Colonic mucosa (tissue), 4 donors: ENCODE results near the gene SERPINB3. TPM values are rescaled to one million over a fixed set of nuclear protein-coding genes. Genes with fewer than 3 reads are reported as not detected.
"Not testable (repeated sequence)": the region's sequence is repeated elsewhere in the genome, so short reads cannot be mapped to it uniquely, and the experiment has no call there.

ENCODE experiments used
- DNase-seq: peaks from one replicate; pipeline ENCODE4 v3.0.0-alpha.2; 2020
- H3K27ac ChIP-seq: fragments of 200-600 bp; one replicate; pipeline ENCODE4 v1.8.0; 2021
- H3K27me3 ChIP-seq: fragments of 200-600 bp; one replicate; pipeline ENCODE4 v1.8.0; 2021
- H3K36me3 ChIP-seq: fragments of 200-600 bp; one replicate; pipeline ENCODE4 v1.8.0; 2021
- H3K4me1 ChIP-seq: fragments of 200-600 bp; one replicate; pipeline ENCODE4 v1.8.0; 2021; ENCODE audit warnings: mild to moderate bottlenecking
- H3K4me3 ChIP-seq: fragments of 200-600 bp; one replicate; pipeline ENCODE4 v1.8.0; 2021
- H3K9ac ChIP-seq, 2 donors: one replicate each; pipeline ENCODE4 v1.7.0; 2013; ENCODE audit warnings: control low read depth in 2 of 2, low read depth in 2 of 2, low read length in 2 of 2
- H3K9me3 ChIP-seq: fragments of 200-600 bp; one replicate; pipeline ENCODE4 v1.8.0; 2021
- intact Hi-C: fragments of 100-400 bp; cut with DNase I; formaldehyde crosslinking; loops from one replicate; pipeline ENCODE4 v1.14.1; 2022
- total RNA-seq, 2 donors: library from RNA; stranded (reverse); fragmentation: NEBNext Ultra II Directional in 1 of 2; extraction: Animal tissue kit (Norgen Biotek cat#: 25700) in 1 of 2; gene quantifications; one replicate each; pipeline ENCODE4 v1.2.1, GENCODE V29; 2021
- TF ChIP-seq, protein P1 (sequence below): fragments of 200-600 bp; IDR thresholded peaks from one replicate; pipeline ENCODE4 v1.8.0; 2022; ENCODE audit warnings: antibody characterized with exemption, mild to moderate bottlenecking
- donor health status: healthy.
- donor health status: DM: no; HTN: no; CAD: no.
- donor health status: DM: no; HTN: no; CAD: no.

SERPINB3 gene
- not detected for total RNA-seq

GRCh38 chr18:63661750-63662149 lies at the start of gene SERPINB3:
SERPINB3 (minus strand) TSS chr18:63661893; CDS start chr18:63661216, 677 bp downstream.
- H3K36me3 ChIP-seq, H3K27me3 ChIP-seq, H3K4me3 ChIP-seq, intact Hi-C loops, H3K27ac ChIP-seq, H3K9ac ChIP-seq, H3K4me1 ChIP-seq, DNase-seq, H3K9me3 ChIP-seq: not testable (repeated sequence)

GRCh38 chr18:63708650-63709049 lies 47.0 kb upstream of the SERPINB3 start:
- H3K9me3 ChIP-seq: no peaks in the 10 kb centered on the region
- no peaks in the 10 kb centered on the region for H3K4me1 ChIP-seq
- H3K27me3 ChIP-seq: no peaks in the 10 kb centered on the region
- TF ChIP-seq, protein P1, sequence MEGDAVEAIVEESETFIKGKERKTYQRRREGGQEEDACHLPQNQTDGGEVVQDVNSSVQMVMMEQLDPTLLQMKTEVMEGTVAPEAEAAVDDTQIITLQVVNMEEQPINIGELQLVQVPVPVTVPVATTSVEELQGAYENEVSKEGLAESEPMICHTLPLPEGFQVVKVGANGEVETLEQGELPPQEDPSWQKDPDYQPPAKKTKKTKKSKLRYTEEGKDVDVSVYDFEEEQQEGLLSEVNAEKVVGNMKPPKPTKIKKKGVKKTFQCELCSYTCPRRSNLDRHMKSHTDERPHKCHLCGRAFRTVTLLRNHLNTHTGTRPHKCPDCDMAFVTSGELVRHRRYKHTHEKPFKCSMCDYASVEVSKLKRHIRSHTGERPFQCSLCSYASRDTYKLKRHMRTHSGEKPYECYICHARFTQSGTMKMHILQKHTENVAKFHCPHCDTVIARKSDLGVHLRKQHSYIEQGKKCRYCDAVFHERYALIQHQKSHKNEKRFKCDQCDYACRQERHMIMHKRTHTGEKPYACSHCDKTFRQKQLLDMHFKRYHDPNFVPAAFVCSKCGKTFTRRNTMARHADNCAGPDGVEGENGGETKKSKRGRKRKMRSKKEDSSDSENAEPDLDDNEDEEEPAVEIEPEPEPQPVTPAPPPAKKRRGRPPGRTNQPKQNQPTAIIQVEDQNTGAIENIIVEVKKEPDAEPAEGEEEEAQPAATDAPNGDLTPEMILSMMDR: no peak
- no peaks in the 10 kb centered on the region for H3K36me3 ChIP-seq
- no peak overlapping the region for H3K4me3 ChIP-seq
- DNase-seq: no peak
- intact Hi-C loops: no loop called here
- H3K27ac ChIP-seq: no peak overlapping the region
- no peak overlapping the region for H3K9ac ChIP-seq

DNA sequence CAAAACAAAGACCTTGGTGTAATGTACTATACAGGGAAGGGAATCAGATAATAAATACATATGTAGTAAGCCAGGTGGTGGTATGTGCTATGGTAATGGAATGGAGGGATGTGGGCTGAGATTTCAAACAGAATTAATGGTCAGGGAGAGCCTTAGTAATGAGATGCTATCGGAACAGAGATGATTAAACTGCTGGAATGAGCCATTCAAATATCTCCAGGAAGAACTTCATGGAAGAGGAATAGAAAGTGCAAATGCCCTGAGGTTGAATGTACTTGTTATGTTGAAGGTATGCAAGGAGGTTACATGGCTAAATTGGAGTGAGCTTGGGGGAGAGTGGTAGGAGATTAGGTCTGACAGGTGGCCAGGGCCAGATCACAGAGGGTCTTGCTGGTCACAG lies 46.1 kb upstream of the SERPINB3 start:
- H3K4me3 ChIP-seq: no peak overlapping the region
- H3K27me3 ChIP-seq: no peaks in the 10 kb centered on the region
- no peak overlapping the region for H3K9ac ChIP-seq
- intact Hi-C loops: no loop called here
- no peaks in the 10 kb centered on the region for H3K36me3 ChIP-seq
- H3K27ac ChIP-seq: no peak overlapping the region
- no peak for DNase-seq
- no peaks in the 10 kb centered on the region for H3K4me1 ChIP-seq
- H3K9me3 ChIP-seq: no peaks in the 10 kb centered on the region
- TF ChIP-seq, protein P1: no peak

DNA sequence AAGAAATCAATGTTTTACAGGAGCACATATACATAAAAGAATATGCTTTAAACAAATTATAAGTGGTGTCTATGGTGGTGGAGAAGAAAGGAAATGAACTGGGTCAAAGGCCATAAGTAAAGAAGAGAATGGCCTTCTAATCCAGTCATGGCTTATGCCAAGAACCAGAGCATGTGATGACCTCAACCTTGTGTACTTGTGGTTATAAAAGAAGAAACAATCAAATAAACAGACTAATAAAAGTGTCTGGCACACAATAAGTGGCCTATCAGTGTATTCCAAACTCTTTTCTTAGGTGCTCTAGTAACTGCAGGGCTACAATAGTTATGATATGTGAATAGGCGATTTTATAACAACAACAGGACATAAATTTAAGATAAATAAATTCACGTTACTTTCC lies 43.7 kb upstream of the SERPINB3 start:
- H3K27me3 ChIP-seq: no peaks in the 10 kb centered on the region
- H3K4me3 ChIP-seq: no peak overlapping the region
- TF ChIP-seq, protein P1: no peak
- no peaks in the 10 kb centered on the region for H3K9me3 ChIP-seq
- H3K4me1 ChIP-seq: no peaks in the 10 kb centered on the region
- intact Hi-C loops: no loop called here
- H3K27ac ChIP-seq: no peak overlapping the region
- H3K36me3 ChIP-seq: no peaks in the 10 kb centered on the region
- no peak for DNase-seq
- H3K9ac ChIP-seq: no peak overlapping the region

- DNase-seq: no peak
- Histone ChIP-seq H3K4me3 (no peak within 1 kb of the TSS), H3K27ac (no peak within 1 kb of the TSS), H3K36me3 (no peaks in the 10 kb centered on the region), H3K9ac (no peak within 1 kb of the TSS), H3K27me3 (no peaks in the 10 kb centered on the region), H3K9me3 (no peaks in the 10 kb centered on the region), H3K4me1 (no peaks in the 10 kb centered on the region)
- intact Hi-C loops: no loop called here
- TF ChIP-seq, protein P1: no peak
Measured at GRCh38 chr18:63702660-63703059, 41.0 kb upstream of the SERPINB3 start, which contains the start of gene SERPINB11. SERPINB11 (plus strand) TSS chr18:63702960; CDS start chr18:63710194, 7,234 bp downstream.

- no peak overlapping the region for H3K27ac ChIP-seq
- H3K36me3 ChIP-seq: no peaks in the 10 kb centered on the region
- no peak overlapping the region for H3K9ac ChIP-seq
- intact Hi-C loops: no loop called here
- no peak overlapping the region for H3K4me3 ChIP-seq
- TF ChIP-seq, protein P1: no peak
- no peak for DNase-seq
- H3K9me3 ChIP-seq: no peaks in the 10 kb centered on the region
- no peaks in the 10 kb centered on the region for H3K27me3 ChIP-seq
- H3K4me1 ChIP-seq: no peaks in the 10 kb centered on the region
Measured at GRCh38 chr18:63701952-63702351, 40.3 kb upstream of the SERPINB3 start.
